ENCODE data around the gene CCDC181.

DNA sequence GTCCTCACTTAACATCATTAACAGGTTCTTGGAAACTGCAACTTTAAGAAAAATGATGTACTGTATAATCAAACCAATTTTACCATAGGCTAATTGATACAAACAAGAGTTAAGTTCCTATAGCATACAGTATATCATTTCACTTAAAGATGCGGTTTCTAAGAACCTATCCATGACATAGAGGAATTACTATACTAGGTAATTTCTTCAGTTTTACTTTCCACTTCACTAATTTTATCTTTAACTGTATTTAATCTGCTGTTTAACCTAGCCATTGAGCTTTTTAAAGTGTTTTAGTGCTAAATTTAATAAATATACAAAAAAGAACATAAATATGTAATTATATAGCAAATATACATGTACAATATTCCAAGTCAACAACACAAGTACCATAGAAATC is 30.2 kb upstream of the CCDC181 start:
- TF ChIP-seq, protein P1, sequence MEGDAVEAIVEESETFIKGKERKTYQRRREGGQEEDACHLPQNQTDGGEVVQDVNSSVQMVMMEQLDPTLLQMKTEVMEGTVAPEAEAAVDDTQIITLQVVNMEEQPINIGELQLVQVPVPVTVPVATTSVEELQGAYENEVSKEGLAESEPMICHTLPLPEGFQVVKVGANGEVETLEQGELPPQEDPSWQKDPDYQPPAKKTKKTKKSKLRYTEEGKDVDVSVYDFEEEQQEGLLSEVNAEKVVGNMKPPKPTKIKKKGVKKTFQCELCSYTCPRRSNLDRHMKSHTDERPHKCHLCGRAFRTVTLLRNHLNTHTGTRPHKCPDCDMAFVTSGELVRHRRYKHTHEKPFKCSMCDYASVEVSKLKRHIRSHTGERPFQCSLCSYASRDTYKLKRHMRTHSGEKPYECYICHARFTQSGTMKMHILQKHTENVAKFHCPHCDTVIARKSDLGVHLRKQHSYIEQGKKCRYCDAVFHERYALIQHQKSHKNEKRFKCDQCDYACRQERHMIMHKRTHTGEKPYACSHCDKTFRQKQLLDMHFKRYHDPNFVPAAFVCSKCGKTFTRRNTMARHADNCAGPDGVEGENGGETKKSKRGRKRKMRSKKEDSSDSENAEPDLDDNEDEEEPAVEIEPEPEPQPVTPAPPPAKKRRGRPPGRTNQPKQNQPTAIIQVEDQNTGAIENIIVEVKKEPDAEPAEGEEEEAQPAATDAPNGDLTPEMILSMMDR (IDR thresholded peaks at IDR 0.05), result no peak
- TF ChIP-seq POLR2A (IDR thresholded peaks at IDR 0.05), result no peak

Data from Peyer's patch (tissue), 4 donors.